ENCODE measurements around the gene ADCY7.

ADCY7 gene

GRCh38 chr16:50269061-50269705 lies 2.8 kb downstream of the ADCY7 start:
- DNase-seq, result no peak

GRCh38 chr16:50269769-50270509 lies 3.6 kb downstream of the ADCY7 start:
- DNase-seq, result no peak

DNA sequence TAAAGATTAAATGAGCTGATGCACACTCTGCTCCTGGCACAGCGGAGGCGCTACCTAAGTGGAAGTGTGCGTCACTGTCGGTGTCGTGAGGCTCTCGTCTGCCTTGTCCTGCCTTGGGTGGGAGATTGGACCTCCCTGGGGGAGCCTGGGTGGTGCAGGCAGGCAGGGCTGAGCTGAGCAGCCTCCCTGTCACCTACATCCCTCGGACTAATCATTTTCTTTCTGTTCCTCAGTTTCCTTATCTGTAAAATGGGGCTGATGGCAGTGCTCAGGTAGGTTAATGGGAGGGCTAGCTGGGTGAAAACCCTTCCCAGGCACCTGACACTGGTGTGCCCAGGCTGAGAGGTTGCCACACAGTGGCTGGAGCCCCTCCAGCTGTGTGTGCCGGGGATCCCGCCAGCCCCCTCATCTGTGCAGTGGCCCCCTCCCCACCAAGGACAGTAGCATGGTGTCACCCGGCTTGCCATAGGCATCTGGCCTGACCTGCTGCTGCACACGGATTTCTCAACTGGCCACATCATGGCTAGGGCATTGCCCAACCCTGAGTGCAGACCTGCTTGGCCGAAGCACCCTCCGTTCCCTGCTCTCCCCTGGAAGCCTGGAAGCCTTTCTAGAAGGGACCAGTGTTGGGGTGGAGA lies 4.3 kb downstream of the ADCY7 start:
- DNase-seq, result peak in 1 of 3 donors; percentile 27

DNA sequence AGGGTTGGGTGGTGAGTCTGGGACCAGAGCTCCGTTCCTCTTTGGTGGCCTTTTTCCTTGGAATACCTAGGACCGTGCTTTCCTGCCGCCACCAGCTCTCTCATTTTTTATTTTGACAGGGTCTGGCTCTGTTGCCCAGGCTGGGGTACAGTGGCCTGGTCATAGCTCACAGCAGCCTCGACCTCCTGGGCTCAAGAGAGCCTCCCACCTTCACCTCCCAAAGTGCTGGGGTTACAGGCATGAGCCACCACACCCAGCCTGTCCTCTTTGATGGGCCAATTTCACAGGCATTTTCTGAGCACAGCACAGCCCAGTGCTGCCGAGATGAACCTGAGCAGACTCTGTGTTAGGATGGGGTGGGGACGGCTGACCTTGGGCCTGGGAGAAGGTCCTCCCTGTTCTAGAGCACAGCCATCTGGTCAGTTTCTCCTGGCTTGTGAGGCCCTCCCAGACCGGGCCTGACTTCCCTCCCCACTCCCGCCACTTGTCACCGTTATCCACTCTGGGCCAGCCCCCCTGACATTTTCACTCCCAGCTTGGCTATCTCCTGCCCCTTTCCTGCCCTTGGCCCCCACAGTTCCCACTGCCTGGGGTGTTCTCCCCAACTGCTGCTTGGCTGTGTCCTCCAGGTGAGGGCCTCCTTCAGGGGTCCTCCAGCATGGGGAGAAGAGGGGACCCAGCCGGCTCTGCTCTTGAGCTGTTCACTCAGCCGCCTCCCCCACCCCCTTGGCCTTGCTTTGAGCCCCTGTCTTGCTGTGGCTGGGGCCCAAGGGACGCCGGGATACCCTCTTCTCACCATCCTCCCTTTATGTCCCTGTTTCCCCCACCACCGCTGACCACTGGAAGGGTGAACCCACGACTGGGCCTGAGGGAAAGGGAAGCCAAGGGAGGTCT lies 5.0 kb downstream of the ADCY7 start:
- no peak for DNase-seq

GRCh38 chr16:50272111-50272571 lies 5.8 kb downstream of the ADCY7 start:
- DNase-seq, result peak in 2 of 3 donors; percentile 60 to 62

DNA sequence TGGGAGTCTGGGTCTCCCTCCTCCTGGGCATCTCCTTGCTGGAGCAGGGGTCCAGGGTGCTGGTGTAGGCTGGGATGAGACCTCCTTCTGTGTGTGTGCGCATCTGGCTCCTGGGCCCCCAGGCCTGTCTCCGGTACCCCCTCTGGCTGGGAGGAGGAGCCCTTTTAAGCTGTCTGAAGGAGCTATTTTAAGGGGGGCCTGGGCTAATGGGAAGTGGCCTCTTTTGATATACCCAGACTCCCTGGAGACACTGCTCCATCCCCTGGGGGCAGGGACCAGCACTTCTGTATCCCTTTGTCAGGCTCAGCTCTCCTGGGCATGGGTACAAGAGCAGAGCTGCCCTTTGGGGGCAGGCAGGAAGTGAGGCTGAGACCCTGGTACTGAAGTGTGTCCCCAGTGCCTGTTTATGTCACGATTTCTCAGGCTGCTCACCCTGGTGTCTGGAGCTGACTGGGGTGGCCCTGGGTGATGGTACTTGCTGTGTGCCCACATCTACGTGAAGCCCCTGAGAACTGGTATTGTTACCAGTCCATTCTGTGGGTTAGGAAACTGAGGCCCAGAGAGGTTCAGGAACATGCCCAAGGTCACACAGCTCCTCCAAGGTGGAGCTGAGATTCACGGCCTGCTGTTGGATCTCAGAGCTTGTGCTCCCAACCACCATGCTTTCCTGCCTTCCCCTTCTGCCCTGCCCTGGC lies 6.5 kb downstream of the ADCY7 start:
- no peak for DNase-seq

DNA sequence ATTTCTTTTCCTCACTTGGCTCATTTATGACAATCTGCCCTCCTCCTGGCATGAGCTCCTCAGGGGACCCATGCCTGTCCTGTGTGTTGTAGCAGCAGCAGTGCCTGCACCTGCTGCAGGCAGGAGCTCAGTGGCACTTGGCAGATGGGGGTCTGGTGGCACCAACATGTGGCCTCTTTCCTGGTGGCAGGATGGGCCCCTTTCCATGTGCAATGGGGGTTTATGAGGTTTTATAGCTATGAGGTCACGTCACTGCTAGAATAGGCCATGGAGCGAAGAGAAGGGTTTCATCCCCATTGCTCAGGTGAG lies 7.0 kb downstream of the ADCY7 start:
- DNase-seq, result no peak

DNA sequence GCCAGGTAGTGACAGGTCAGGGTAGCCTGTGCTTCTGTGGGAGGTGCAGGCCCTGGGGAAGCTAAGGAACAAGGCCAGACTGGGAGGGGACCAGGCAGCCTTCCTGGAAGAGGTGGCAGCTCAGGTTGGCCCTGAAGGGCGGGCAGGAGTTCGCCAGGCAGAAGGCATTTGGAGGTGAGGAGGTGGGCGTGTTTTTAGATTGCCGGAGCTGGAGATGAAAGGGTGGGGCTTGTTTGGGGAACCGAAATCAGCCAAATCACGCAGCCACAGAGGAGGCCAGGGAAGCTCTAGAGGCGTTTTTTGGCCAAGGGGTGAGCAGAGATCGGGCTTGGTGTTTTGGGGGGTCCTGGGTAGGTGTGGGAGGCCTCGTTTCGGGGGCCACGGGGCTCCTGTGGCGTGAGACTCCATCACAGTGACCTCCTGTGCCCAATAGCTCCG lies 7.6 kb downstream of the ADCY7 start:
- peak; percentile 72 to 83 (median 76) for DNase-seq

DNA sequence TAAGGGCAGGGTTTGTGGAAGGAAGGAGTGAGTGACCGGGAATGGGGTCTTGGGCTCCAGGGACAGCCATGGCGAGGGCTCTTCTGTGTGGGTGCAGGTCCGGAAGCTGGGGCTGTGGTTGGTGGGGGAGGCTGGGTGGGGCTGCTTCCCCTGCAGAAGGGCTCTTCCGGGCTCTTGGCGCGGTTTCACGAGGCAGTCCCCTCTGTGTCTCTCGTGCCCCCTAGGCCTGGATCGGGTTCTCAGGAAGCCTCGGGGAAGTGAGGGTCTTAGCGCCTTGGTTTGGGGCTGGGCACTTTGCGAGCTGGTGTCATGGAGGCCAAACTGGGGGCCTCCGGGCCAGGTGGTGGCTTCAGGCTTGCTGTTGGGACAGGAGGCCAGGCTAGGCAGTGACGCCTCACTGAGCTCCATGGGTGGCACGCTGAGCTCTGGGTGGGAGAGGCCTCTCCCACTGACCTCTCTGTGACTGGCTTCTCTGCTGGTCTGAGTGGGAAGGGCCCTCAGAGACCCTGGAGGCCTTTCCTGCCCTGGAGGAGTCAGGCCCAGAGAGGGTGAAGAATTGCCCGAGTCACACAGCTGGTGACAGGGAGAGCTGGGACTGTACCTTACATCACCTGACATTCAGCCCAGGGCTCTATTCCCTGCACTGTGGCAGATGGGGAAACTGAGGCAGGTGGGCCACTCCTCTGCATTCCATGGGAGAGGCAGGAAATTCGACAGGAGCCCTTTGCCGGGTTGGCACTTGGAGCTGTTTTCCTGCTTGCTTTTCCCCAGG lies 8.2 kb downstream of the ADCY7 start:
- DNase-seq, result peak; percentile 63 to 68 (median 64)

- DNase-seq, result no peak
Measured at GRCh38 chr16:50275098-50275415, 8.7 kb downstream of the ADCY7 start.

DNA sequence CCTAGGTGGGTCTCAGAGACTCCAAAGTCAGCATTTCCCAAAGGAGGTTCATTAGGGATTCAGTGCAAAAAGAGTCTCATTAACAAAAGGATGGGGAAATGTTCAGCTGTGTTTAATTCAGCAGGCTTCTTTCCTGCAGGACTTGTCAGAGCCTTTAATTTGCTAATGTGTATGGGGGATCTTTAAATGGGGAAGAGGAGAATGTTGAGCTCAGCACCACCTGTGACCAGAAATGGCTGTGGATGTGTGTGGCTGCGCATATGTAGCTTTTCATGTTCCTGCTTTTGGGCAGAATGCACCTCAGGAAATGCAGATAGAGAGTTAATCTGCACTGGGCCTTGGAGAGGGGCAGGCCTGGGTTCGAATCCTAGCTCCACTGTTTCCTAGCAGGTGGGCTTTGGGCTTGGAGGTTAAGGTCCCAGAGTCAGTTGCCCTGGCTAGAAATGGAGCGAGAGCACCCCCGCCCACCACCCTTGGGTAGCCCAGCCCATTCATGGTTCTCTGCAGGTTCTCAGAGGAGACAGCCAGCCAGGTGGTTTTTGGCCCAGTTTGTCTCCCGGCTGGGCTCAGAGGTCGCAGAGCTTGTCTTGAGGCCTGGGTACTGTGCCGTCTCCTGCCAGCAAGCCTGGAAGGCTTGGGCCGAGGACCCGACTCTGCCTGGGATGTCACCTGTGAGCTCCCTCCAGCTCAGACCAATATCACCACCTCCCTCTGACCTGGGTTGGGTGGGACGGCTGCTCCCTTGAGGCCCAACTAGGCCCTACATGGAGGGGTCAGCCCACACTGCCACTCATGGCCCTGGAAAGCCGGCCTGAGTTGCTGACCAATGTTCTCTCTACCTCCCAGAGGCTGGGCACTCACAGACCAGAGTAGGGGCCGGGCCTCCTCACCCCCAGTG lies 9.3 kb downstream of the ADCY7 start:
- DNase-seq, result peak in 1 of 3 donors; percentile 16

- DNase-seq, result peak; percentile 54 to 60 (median 57)
Measured at GRCh38 chr16:50276326-50276640, 9.9 kb downstream of the ADCY7 start.

- DNase-seq, result peak; percentile 74 to 94 (median 89)
Measured at GRCh38 chr16:50276801-50277555, 10.6 kb downstream of the ADCY7 start.

GRCh38 chr16:50278251-50278650 lies 11.9 kb downstream of the ADCY7 start:
- no peak for DNase-seq

GRCh38 chr16:50279504-50279865 lies 13.1 kb downstream of the ADCY7 start:
- DNase-seq, result no peak

GRCh38 chr16:50280932-50281331 lies 14.6 kb downstream of the ADCY7 start:
- no peak for DNase-seq

DNA sequence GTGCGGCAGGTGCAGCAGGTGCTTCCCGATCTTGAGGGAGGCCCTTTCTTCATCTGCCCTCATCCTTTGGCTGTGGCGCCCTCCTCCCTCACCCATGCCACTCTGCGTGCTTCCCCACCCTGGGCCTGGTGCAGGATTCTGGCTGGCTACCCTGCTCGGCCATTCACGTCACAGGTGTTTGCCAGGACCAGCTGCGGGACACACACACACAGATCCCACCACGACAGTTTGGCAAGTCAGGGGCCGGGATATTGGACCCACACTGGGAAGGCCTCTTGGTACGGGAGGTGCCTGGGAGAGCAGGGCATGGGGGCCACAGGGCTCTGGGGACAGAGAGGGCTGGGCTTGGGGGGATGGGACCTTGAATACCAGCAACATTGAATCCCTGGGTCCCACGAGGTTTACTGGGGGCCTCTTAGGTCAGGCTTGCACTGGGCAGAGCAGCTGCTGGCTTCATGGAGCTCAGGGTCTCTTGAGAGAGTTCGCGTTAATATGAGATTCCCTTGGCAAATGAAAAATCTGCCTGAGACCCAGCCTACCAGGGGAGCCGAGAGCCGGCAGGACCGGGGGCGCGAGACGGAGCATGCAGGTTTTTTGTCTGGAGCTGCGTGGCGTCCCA lies 15.1 kb downstream of the ADCY7 start:
- DNase-seq, result no peak

DNA sequence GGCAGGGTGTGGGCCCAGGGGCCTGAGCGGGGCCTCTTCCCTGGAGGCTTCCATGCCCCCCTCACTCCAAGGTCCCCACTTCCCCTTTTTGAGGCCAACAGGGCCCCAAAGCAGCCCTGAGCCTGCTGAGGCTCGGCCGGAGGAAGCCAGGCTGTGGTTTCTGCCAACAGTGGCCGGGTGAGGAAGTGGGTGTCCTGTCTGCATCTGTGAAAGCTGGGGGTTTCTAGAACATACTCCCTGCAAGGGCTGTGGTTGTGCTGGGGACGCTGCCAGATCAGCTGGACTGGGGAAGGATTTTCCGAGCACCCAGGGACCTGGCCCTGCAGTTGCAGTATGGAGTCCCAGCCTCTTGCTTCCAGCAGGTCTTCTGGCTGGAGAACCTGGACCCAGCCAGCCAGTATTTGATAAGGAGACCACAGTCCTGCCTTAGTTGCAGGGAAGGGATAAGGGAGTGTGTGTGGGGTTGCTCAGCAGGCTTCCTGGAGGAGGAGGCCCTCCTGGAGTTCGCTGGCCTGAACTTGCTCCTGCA lies 15.7 kb downstream of the ADCY7 start:
- peak; percentile 95 to 97 (median 96) for DNase-seq

DNA sequence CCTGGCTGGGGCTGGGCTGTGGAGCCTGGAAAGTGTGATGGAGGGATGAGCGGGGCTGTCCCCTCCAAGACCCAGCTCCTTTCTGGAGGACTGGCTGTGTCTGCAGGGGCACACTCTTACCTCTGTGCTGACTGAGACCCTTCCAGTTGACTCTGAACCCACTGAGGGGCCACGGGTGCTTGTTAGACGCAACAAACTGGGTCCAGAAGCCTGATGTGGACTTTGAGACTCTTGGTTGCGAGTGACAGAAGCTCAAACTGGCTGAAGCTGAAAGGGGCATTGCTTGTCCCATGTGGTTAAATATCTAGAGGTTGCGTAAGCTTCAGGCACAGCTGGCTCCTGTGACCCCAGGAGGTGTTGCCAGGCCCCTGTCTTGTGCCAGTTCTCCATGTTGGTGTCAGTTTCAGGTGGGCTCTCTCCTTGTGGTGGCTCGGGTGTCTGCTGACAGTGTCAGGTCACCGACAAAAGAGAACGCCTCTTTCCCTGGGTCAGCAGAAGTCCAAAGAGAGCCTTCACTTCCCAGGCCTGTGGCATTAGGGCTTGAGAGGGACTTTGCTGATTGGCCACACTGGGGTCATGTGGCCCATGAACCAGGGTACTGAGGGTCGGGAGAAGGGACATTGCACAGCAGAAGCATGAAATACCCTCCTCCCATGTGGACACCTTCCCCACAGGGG lies 16.7 kb downstream of the ADCY7 start:
- DNase-seq, result no peak

All from suppressor macrophage treated with lipopolysaccharide for 1 hour (primary cell).